OCI-LY3 (cell line): ENCODE data around the gene PIK3CB.

ENCODE experiments used
- EZH2phosphoT487 ChIP-seq: fragments of 200-600 bp; shearing (Covaris generic); IDR thresholded peaks from 2 replicates; pipeline ENCODE4 v1.6.1; 2018; ENCODE audit warnings: antibody characterized with exemption, mixed run types, low read depth
- TF ChIP-seq, protein P1 (sequence below): fragments of 200-600, 300-600 bp; sonication (generic); IDR thresholded peaks from 2 replicates; pipeline ENCODE4 v1.5.1; 2014; ENCODE audit warnings: antibody characterized with exemption, low read length, low read depth

GRCh38 chr3:138725116-138725515 lies 109.6 kb downstream of the PIK3CB start:
- TF ChIP-seq, protein P1, sequence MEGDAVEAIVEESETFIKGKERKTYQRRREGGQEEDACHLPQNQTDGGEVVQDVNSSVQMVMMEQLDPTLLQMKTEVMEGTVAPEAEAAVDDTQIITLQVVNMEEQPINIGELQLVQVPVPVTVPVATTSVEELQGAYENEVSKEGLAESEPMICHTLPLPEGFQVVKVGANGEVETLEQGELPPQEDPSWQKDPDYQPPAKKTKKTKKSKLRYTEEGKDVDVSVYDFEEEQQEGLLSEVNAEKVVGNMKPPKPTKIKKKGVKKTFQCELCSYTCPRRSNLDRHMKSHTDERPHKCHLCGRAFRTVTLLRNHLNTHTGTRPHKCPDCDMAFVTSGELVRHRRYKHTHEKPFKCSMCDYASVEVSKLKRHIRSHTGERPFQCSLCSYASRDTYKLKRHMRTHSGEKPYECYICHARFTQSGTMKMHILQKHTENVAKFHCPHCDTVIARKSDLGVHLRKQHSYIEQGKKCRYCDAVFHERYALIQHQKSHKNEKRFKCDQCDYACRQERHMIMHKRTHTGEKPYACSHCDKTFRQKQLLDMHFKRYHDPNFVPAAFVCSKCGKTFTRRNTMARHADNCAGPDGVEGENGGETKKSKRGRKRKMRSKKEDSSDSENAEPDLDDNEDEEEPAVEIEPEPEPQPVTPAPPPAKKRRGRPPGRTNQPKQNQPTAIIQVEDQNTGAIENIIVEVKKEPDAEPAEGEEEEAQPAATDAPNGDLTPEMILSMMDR = no peak
- TF ChIP-seq EZH2phosphoT487 = no peak
